HG03469 (cell line): ENCODE data around the gene RAPGEF6.
"Not testable (repeated sequence)": the region's sequence is repeated elsewhere in the genome, so short reads cannot be mapped to it uniquely, and the experiment has no call there.

Source experiments
- ATAC-seq: cut with Tn5 transposase; IDR thresholded peaks from one replicate; pipeline ENCODE4 v1.9.1; 2021; ENCODE audit warnings: mild to moderate bottlenecking, moderate library complexity, moderate number of reproducible peaks; ENCODE audit not compliant: unreplicated experiment

RAPGEF6 gene

DNA sequence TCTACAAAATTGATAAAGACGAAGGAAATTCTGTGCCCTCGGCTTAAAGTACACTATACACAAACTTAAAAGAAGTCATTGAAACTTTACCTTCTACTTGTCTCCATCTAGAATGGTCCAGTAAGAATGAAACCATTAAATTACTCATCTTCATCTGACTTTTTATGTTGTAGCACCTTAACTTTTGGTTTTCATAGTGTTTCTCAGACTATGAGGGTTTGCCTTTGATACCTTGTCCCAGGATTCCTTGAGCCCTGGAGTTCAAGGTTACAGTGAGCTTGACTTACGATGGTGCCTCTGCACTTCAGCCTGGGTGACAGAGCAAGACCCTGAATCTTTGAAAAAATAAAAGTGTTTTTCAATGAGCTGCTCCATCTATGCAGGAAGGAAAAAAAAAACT is 239.0 kb downstream of the RAPGEF6 start:
- peak; percentile 89 for ATAC-seq

- ATAC-seq = peak; percentile 42
Observed at GRCh38 chr5:131394128-131394527, 240.9 kb downstream of the RAPGEF6 start.

- ATAC-seq = no peak
Observed at GRCh38 chr5:131393498-131393968, 241.5 kb downstream of the RAPGEF6 start.

GRCh38 chr5:131392466-131393095 is 242.4 kb downstream of the RAPGEF6 start:
- no peak for ATAC-seq

- ATAC-seq = no peak
Observed at GRCh38 chr5:131389869-131390265, 245.2 kb downstream of the RAPGEF6 start.

DNA sequence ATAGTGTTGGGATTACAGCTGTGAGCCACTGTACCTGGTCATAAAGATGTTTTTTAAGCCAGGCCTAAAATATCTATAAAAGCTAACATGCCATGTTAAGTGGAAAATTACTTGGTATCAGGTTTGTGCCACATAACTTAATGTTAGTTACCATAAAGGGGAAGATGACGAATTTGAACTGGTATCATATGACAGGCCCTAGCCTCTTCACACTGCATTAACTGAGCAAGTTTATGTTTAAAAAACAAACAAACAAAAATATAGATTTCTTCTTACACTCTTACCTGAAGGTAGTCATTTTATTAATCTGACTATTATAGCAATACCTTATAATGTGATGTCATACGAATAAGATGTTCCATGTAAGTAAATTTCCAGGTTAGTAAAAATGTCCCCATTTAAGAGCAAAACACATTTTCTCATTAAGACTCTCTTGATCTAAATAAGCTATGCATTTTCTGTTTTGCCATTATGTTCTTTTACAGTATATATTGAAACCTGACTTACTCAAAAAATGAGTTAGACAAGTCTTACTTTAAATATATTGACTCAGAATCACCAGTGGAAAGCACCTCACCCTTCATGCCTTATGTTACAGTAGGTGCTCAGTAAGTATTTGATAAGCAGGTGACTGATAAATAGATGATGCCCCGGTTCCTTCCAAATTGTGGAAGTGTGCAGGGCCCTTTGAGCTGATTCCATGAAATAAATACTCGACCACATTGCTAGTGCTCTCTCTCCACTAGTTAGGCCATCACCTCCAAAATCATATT is 245.7 kb downstream of the RAPGEF6 start:
- no peak for ATAC-seq

DNA sequence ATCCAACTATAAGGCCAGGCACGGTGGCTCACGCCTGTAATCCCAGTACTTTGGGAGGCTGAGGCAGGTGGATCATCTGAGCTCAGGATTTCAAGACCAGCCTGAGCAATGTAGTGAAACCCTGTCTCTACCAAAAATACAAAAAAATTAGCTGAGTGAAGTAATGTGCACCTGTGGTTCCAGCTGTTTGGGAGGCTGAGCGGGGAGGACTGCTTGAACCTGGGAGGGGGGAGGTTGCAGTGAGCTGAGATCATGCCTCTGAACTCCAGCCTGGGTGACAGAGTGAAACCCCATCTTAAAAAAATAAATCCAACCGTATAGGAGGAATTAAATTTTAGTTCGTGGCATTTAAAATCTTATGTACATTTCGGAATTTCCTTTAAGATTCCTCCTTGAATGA is 247.8 kb downstream of the RAPGEF6 start:
- ATAC-seq = no peak

DNA sequence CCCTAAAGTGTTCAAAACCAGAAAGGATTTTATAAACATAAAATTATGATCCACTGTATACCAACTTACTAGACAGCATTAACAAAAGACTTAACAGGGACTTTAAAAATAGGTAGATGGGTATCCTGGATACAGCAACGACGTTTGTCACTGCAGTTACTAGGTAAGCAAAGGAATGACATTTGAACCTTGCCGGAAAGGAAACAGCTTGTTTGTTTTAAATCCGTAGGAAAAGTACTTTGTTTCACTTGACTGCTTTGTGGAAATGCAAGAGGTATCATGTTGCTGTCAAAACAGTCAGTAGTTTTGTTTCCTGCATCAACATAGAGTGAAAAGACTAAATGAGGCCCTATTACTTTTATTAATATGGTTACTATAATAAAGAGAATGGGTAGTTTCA is 248.2 kb downstream of the RAPGEF6 start:
- ATAC-seq = no peak

DNA sequence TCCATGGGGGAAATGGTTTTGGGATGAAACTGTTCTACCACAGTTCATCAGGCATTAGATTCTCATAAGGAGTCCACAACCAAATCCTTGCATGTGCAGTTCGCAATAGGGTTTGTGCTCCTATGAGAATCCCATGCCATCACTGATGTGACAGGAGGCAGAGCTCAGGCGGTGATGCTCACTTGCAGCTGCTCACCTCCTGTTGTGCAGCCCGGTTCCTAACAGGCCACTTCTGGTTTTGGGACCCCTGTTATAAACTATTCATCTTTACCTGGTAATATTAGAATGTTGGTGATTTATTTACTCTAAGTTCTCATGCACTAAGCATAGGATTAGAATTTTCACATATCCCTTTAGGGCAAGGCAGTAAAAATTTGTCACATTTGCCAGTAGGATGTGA is 248.9 kb downstream of the RAPGEF6 start:
- no peak for ATAC-seq

DNA sequence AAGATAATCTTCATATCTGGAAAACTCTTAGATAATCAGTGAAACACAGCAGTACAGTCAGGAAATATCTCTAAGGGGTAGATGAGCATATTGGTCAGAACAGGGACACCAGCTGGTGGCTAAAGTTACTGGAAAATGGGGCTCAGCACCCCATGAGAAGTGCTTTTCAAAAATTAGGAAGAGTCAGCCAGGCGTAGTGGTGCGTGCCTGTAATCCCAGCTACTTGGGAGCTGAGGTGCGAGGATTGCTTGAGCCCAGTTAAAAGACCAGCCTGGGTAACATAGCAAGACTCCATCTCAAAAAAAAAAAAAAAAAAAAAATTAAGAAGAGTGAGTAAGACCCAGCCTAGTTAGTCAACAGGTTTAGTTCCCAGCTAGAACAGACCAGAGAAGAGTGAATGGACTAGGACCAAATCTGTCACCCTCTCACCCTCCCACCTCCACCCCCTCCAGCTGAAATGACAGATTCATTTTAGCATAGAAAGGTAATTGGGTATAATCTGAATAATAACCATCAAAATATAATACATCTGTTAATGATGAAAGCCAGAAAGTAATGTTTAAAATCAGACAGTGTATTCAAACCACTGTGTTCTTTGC is 250.3 kb downstream of the RAPGEF6 start:
- no peak for ATAC-seq

DNA sequence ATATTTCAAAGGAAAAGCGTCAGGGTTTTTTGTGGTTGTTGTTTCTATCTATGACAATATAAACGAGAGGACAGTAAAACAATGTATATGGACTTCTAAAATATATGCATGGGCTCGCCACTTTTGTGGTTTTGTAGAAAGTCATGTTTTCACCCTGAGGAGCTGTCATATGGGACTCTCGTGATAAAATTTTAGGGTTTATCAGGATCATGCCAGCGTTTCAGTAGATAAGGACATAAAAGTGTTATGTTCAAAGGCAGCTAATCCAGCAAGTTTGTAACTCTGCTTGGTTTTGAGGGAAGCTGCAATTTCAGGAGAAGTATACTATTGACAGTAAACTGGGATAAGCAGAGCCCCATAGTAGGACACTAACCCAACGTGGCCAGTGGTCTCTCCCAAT is 250.9 kb downstream of the RAPGEF6 start:
- ATAC-seq = no peak

DNA sequence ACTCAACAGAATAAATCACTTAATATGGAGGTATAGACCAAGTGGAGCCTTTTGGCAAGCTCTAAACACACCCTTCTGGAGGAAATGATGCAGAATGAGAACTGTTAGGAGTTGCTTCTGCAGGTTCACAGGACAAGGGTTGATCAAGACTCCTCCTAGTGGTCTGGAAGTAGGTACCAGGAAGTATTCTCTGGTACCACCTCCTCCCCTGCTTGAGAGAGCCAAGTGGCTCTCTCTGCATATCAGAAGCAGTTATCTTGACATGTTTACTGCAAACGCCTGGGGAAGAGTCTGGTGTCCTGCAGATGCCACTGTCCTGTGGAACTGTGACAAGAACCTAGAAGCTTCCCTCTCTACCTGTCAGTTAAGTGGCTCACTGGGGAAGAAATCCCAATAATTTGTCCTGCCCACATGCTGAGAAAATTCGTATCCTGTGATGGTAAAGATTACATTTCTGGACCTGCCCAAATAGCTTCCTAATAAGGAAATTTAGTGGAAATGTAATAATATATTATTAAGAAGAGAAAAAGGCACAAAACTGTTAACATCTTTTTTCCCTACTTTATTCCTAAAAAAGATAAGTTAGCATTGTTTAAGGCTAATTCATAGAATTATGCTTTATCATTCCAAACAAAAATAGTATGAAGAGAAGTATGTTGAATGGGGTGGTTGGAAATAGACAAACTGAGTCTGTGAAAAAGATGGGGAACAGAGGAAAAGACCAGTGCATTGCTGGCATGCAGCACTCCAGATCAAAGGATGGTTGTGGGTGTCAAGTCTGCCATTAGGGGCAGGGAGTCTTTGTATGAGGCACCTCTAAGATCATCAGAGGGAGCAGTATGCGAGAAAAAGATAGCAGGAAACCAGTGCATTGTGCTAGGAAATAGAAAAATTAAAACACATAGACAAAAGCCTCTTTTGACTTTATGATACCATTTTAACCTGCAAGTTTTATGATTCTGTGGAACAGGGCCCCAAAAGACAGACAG is 252.3 kb downstream of the RAPGEF6 start:
- ATAC-seq = peak; percentile 68

- ATAC-seq = peak; percentile 28
Observed at GRCh38 chr5:131381777-131382176, 253.3 kb downstream of the RAPGEF6 start.

DNA sequence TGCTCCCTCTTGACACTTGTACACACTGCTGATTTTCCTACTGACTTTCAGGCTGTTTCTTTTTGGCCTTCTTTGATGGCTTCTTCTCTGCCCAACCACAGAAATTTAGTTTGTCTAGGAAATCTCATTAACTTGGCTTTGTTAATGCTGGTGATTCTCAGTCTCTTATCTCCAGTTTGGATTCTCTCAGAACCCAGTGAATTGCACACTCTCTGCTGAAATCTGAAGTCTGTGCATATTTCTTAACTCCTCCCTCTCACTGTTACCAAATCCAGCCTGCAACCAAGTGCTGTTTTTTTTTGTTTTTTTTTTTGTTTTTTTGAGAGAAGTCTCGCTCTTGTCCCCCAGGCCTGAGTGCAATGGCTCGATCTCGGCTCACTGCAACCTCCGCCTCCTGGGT is 254.0 kb downstream of the RAPGEF6 start:
- no peak for ATAC-seq

DNA sequence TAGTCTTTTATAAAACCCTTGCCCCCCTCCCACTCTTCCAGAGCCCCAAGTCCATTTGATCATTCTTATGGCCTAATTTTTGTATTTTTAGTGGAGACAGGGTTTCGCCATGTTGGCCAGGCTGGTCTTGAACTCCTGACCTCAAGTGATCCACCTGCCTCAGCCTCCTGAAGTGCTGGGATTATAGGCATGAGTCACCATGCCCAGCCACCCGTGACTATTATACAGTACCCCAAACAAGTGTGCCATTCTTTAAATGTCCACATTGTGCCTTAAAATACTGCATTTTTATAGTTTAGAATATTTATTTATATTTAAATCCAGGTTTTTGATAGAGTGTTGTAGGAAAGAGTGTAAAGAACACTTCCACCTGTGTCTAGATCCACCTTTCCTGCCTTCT is 254.8 kb downstream of the RAPGEF6 start:
- not testable (repeated sequence) for ATAC-seq

DNA sequence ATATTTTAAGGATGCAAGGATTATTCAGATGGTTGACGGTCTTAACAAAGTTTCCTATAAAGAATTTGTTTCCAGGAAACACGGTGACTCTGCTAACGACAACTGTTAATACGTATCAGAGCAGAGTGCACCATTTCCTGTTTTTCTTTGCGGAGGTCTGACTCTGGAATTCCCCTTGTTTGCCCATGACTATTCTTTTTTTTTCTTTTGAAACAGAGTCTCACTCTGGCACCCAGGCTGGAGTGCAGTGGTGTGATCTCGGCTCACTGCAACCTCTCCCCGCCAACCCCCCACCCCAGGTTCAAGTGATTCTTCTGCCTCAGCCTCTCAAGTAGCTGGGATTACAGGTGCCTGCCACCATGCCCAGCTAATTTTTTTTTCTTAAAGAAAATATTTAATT is 255.3 kb downstream of the RAPGEF6 start:
- no peak for ATAC-seq

DNA sequence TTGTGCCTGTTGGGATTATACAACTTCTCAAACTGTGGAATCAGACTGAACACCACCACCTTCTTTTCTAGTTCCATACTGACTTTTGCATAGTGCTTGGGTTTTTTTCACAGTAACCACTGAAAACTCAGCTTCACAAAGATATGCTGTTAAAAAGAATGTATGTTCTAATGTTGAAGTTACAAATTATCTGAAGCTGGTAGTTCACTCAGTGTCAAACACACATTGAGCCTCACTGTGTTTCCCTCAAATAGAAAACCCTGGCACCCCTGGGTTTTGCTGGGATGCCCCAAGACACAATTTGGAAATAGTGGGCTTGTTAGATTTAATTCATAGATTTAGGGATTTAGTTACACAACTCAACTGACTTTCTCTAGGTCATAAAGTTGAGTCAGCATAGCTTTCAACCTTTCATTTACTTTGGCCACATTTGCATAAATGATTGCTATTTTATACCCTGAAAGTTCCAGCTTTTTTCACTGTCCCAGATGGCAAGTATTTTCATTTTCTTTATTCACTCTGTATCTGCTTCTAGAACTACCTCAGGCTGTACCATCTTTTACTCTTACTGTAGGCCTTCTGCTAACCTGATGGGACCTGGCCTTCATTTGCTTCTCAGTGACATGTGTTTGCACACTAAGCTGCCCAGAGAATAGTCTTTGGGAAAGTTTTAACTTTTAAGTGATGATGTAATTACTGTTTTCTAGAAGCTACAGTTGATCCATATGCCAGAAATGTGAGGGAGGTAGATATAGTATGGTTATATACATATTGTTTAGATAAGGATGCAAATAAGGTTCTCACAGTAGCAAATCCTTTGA is 256.1 kb downstream of the RAPGEF6 start:
- ATAC-seq = no peak

GRCh38 chr5:131377785-131378325 is 257.2 kb downstream of the RAPGEF6 start:
- no peak for ATAC-seq

DNA sequence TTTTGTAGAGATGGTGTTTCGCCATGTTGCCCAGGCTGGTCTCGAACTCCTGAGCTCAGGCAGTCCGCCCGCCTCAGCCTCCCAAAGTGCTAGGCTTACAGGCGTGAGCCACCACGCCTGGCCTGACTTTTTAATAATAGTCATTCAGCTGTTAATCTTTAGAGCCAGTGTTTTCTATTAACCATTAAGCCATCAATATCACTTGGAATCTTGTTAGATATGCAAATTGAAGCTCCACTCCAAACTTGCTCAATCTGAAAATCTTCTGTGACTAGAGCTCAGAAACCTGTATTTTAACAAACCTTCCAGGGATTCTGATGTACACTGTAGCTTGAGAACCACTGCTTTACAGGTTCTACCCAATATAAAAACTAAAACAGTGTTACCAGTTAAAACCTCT is 257.7 kb downstream of the RAPGEF6 start:
- no peak for ATAC-seq

DNA sequence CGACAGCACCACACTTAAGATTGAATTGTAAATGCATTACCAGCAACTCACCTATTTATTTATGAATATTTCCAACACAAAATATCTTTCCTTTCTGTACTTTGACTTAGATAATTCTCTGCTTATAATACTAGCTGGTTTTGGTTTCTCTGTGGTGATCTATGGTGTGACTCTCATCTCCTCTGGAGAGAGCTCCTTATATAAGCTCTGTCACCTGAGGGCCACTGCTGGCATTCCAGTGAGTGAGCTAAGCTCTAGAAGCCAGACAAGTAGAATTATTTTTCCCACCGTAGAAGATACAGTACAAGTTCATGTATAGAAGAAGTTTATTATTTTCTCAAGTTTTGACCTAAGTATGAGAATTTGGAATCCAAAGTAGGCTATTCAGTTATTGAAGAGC is 259.7 kb downstream of the RAPGEF6 start:
- peak; percentile 23 for ATAC-seq
